Effector memory CD8-positive, alpha-beta T cell (primary cell): Measurements from ENCODE around the gene EXT2.

Experiments used
- ATAC-seq: fragments of 150-1000 bp; cut with Tn5 transposase; replicated peaks from 2 replicates; pipeline ENCODE4 v1.10.0; 2021; ENCODE audit warnings: mild to moderate bottlenecking, moderate library complexity
- DNase-seq, 3 experiments: peaks; one replicate each; pipeline ENCODE4 v3.0.0; 2021
- H3K27ac Mint-ChIP-seq, 2 donors: one replicate each; pipeline ENCODE4 v1.8.0; 2022; ENCODE audit warnings: mild to moderate bottlenecking in 2 of 2, mixed read lengths in 2 of 2, moderate library complexity in 2 of 2
- H3K27me3 Mint-ChIP-seq, 2 donors: one replicate each; pipeline ENCODE4 v1.8.0; 2022; ENCODE audit warnings: mixed read lengths in 2 of 2
- H3K36me3 Mint-ChIP-seq: one replicate; pipeline ENCODE4 v1.8.0; 2022; ENCODE audit warnings: mild to moderate bottlenecking, moderate library complexity, mixed read lengths; ENCODE audit not compliant: insufficient read depth
- H3K4me1 Mint-ChIP-seq, 2 donors: one replicate each; pipeline ENCODE4 v1.8.0; 2022; ENCODE audit warnings: low read depth in 2 of 2, mixed read lengths in 2 of 2
- H3K4me3 Mint-ChIP-seq, 2 donors: one replicate each; pipeline ENCODE4 v1.8.0; 2022; ENCODE audit warnings: mild to moderate bottlenecking in 2 of 2, mixed read lengths in 2 of 2, moderate library complexity in 2 of 2
- H3K9me3 Mint-ChIP-seq, 2 donors: one replicate each; pipeline ENCODE4 v1.8.0; 2022; ENCODE audit warnings: mixed read lengths in 2 of 2

EXT2 gene

DNA sequence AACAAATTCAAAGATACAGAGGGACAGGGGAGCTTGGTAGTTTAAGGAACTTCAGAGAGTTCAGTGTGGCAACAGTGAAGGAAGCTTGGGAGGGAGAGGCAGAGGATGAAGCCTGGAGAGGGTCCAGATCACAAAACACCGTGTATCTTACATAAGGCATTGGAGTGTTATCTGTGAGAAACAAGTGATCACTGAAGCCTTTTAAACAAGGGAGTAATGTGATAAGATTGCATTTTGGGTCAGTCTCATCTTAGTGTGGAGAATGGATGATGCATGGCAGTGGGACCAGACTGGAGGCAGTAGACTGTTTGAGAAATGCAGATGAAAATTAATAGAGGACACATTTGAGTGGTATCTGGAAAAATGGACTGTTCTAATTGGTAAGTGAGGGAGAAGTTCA lies 79.4 kb downstream of the EXT2 start:
- no peaks in the 10 kb centered on the region for H3K9me3 Mint-ChIP-seq
- H3K27me3 Mint-ChIP-seq = no peaks in the 10 kb centered on the region
- ATAC-seq (no peak), DNase-seq (no peak)
- peak overlapping the region in 1 of 2 donors; percentile 2 for H3K27ac Mint-ChIP-seq
- peaks cover 4 to 17% of the 10 kb centered on the region in 2 donors for H3K4me1 Mint-ChIP-seq
- H3K4me3 Mint-ChIP-seq = no peak overlapping the region
- H3K36me3 Mint-ChIP-seq = peaks cover 15% of the 10 kb centered on the region

GRCh38 chr11:44176546-44177213 lies 81.2 kb downstream of the EXT2 start:
- H3K36me3 Mint-ChIP-seq = peaks cover 15% of the 10 kb centered on the region
- DNase-seq = no peak
- peaks cover 8 to 17% of the 10 kb centered on the region in 2 donors for H3K4me1 Mint-ChIP-seq
- H3K27me3 Mint-ChIP-seq = no peaks in the 10 kb centered on the region
- H3K4me3 Mint-ChIP-seq = no peak overlapping the region
- no peaks in the 10 kb centered on the region for H3K9me3 Mint-ChIP-seq
- no peak for ATAC-seq
- H3K27ac Mint-ChIP-seq = no peak overlapping the region

DNA sequence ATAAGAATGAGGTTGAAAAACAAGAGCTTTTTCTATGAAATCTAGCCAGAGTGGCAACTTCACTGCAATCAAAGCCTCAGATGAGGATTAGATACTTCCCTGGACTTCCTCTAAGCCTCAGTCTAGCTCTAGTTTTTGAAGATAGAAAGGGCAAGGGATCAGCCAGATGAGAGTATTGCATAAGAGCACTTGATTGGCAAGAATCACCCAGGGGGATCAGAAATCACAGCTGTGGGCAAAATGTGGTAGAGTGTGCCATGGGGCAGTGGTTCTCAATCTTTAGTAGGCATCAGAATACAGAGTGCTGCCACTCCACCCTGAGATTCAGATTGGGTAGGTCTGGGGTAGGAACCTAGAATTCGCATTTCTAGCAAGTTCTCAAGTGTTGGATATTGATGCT lies 82.4 kb downstream of the EXT2 start:
- H3K4me3 Mint-ChIP-seq = no peak overlapping the region
- H3K27me3 Mint-ChIP-seq = no peaks in the 10 kb centered on the region
- no peaks in the 10 kb centered on the region for H3K9me3 Mint-ChIP-seq
- ATAC-seq (no peak), DNase-seq (no peak)
- peaks cover 12% of the 10 kb centered on the region for H3K36me3 Mint-ChIP-seq
- H3K4me1 Mint-ChIP-seq = peaks cover 11 to 22% of the 10 kb centered on the region in 2 donors
- no peak overlapping the region for H3K27ac Mint-ChIP-seq

DNA sequence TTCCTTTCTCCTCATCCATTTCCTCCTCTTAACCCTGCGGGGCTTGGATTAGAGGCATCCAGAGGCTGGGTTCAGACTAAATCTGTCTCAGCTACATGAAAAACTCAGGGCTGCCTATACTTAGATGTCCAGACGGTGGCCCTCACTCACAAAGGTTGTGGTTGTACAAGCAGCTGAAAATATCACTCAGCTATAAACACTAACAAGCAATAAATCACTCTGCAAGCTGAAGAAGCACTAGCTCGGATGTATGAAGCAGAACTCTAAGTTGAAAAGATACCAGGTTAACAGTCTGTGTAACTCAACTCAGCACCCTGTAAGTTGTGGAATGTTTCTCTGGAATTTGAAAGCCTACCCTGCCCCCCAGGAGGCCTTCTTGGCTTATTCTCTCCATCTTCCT lies 82.9 kb downstream of the EXT2 start:
- no peak overlapping the region for H3K27ac Mint-ChIP-seq
- peaks cover 11 to 23% of the 10 kb centered on the region in 2 donors for H3K4me1 Mint-ChIP-seq
- DNase-seq (no peak), ATAC-seq (no peak)
- no peaks in the 10 kb centered on the region for H3K27me3 Mint-ChIP-seq
- H3K36me3 Mint-ChIP-seq = peaks cover 10% of the 10 kb centered on the region
- no peaks in the 10 kb centered on the region for H3K9me3 Mint-ChIP-seq
- H3K4me3 Mint-ChIP-seq = no peak overlapping the region

DNA sequence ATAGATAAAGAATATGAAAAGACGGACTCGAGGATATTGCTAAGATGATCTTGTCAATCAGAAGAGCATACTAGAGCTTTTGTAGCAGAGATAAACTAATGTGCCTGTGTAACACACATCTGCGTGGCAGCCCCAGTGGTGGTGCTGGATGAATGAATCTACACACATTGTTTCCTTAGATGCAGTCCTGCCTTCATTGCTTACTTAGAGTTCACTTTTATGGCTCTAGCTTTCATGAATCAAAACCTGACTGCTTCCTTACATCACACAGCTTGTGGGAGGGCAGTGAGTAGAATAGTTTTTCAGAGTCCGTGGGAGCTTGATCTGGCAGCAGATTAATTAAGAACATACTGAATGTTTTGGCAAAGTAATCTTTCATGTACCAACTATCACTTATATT lies 83.7 kb downstream of the EXT2 start:
- Mint-ChIP-seq H3K4me1 (peaks cover 11 to 23% of the 10 kb centered on the region in 2 donors), H3K9me3 (no peaks in the 10 kb centered on the region), H3K4me3 (no peak overlapping the region), H3K36me3 (peaks cover 5% of the 10 kb centered on the region), H3K27ac (no peak overlapping the region), H3K27me3 (no peaks in the 10 kb centered on the region)
- DNase-seq = no peak
- ATAC-seq = no peak

DNA sequence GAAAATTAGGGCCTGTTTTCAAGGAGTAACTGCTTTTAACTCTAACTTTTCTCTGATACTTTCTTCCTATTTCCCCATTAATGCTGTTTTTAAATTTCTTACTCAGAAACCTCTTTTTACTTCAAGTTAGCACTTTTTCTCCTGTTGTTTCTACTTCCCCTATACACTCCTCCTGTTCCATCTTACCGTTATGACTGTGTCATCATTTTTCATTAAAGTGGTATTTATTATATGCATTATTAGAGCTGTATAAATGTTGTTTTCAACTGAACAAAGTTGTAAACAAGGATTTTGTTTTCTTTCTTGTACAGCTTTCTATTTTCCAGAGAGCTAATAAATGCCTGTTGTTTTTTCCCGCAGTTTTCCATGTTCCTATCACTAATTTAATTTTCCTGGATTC lies 84.6 kb downstream of the EXT2 start:
- Mint-ChIP-seq H3K36me3 (peaks cover 5% of the 10 kb centered on the region), H3K4me3 (no peak overlapping the region), H3K27ac (peak overlapping the region in 1 of 2 donors; percentile 33), H3K4me1 (peaks cover 13 to 17% of the 10 kb centered on the region in 2 donors), H3K9me3 (no peaks in the 10 kb centered on the region), H3K27me3 (no peaks in the 10 kb centered on the region)
- ATAC-seq (no peak), DNase-seq (no peak)

- H3K27ac Mint-ChIP-seq = no peak overlapping the region
- ATAC-seq (no peak), DNase-seq (no peak)
- peaks cover 7 to 13% of the 10 kb centered on the region in 2 donors for H3K9me3 Mint-ChIP-seq
- peaks cover 10% of the 10 kb centered on the region in 2 donors for H3K4me1 Mint-ChIP-seq
- H3K4me3 Mint-ChIP-seq = no peak overlapping the region
- no peaks in the 10 kb centered on the region for H3K36me3 Mint-ChIP-seq
- no peaks in the 10 kb centered on the region for H3K27me3 Mint-ChIP-seq
Observed at GRCh38 chr11:44185522-44185921, 90.0 kb downstream of the EXT2 start.

DNA sequence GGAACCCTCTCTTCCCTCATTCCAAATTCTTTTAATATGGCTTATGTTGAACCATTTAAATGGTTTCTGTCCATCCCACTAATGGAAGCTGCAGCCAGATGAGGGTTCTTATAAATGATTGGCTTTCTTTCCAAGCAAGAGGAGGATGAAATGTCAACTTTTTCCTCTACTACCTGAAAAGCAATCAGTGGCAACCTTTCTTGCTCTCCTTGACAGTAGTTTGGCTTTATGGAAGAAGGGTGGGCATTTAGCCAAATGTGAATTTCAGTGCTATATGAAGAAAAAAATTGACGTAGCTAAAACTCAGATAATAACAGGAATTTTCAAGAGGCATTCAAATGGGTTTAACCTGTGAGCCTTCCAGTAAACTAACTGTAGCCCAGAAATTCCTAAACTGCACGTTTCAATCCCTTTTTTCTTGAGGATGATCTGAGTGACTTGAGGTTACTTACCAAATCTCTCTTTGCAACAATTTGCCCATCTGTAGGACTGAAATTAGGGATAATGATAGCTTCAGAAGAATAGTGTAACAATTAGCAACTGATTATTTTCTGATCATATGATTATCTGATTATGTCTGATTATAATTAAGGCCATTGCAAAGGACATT lies 90.9 kb downstream of the EXT2 start:
- H3K27ac Mint-ChIP-seq = no peak overlapping the region
- peaks cover 7 to 13% of the 10 kb centered on the region in 2 donors for H3K9me3 Mint-ChIP-seq
- no peaks in the 10 kb centered on the region for H3K27me3 Mint-ChIP-seq
- ATAC-seq (no peak), DNase-seq (no peak)
- H3K4me3 Mint-ChIP-seq = no peak overlapping the region
- H3K4me1 Mint-ChIP-seq = peaks cover 10 to 13% of the 10 kb centered on the region in 2 donors
- no peaks in the 10 kb centered on the region for H3K36me3 Mint-ChIP-seq

GRCh38 chr11:44188643-44189042 lies 93.2 kb downstream of the EXT2 start:
- H3K36me3 Mint-ChIP-seq = no peaks in the 10 kb centered on the region
- ATAC-seq (no peak), DNase-seq (no peak)
- no peak overlapping the region for H3K27ac Mint-ChIP-seq
- peaks cover 7 to 13% of the 10 kb centered on the region in 2 donors for H3K9me3 Mint-ChIP-seq
- H3K4me3 Mint-ChIP-seq = no peak overlapping the region
- H3K4me1 Mint-ChIP-seq = peaks cover 5 to 12% of the 10 kb centered on the region in 2 donors
- H3K27me3 Mint-ChIP-seq = no peaks in the 10 kb centered on the region

- Mint-ChIP-seq H3K36me3 (no peaks in the 10 kb centered on the region), H3K9me3 (peaks cover 7 to 13% of the 10 kb centered on the region in 2 donors), H3K4me3 (no peak overlapping the region), H3K4me1 (peaks cover 3 to 12% of the 10 kb centered on the region in 2 donors), H3K27me3 (no peaks in the 10 kb centered on the region), H3K27ac (no peak overlapping the region)
- ATAC-seq (no peak), DNase-seq (no peak)
Observed at GRCh38 chr11:44189986-44190882, 94.8 kb downstream of the EXT2 start.

GRCh38 chr11:44190883-44191230 lies 95.4 kb downstream of the EXT2 start:
- Mint-ChIP-seq H3K36me3 (no peaks in the 10 kb centered on the region), H3K27ac (no peak overlapping the region), H3K9me3 (peaks cover 7 to 13% of the 10 kb centered on the region in 2 donors), H3K27me3 (no peaks in the 10 kb centered on the region), H3K4me3 (no peak overlapping the region), H3K4me1 (peaks cover 3 to 12% of the 10 kb centered on the region in 2 donors)
- DNase-seq = no peak
- no peak for ATAC-seq

- no peak overlapping the region for H3K27ac Mint-ChIP-seq
- peaks cover 7 to 13% of the 10 kb centered on the region in 2 donors for H3K9me3 Mint-ChIP-seq
- no peak for DNase-seq
- ATAC-seq = no peak
- no peak overlapping the region for H3K4me3 Mint-ChIP-seq
- H3K4me1 Mint-ChIP-seq = peaks cover 3 to 12% of the 10 kb centered on the region in 2 donors
- H3K27me3 Mint-ChIP-seq = no peaks in the 10 kb centered on the region
- H3K36me3 Mint-ChIP-seq = no peaks in the 10 kb centered on the region
Observed at GRCh38 chr11:44191322-44192016, 96.0 kb downstream of the EXT2 start.

GRCh38 chr11:44192017-44192385 lies 96.5 kb downstream of the EXT2 start:
- peak overlapping the region in 1 of 2 donors; percentile 14 for H3K27ac Mint-ChIP-seq
- no peak for ATAC-seq
- H3K4me1 Mint-ChIP-seq = peaks cover 3 to 12% of the 10 kb centered on the region in 2 donors
- H3K27me3 Mint-ChIP-seq = no peaks in the 10 kb centered on the region
- H3K36me3 Mint-ChIP-seq = no peaks in the 10 kb centered on the region
- H3K9me3 Mint-ChIP-seq = peaks cover 7 to 13% of the 10 kb centered on the region in 2 donors
- no peak for DNase-seq
- no peak overlapping the region for H3K4me3 Mint-ChIP-seq
